Measurements from ENCODE around the gene GPANK1. TPM values are rescaled to one million over a fixed set of nuclear protein-coding genes. Genes with fewer than 3 reads are reported as not detected.

The GPANK1 gene
- total and polyA plus RNA-seq, 2 of the 13 experiments (the other 11 are each of a cell fraction or from before 2014, with no cell fraction given) = 15.4 to 22.8 TPM

DNA sequence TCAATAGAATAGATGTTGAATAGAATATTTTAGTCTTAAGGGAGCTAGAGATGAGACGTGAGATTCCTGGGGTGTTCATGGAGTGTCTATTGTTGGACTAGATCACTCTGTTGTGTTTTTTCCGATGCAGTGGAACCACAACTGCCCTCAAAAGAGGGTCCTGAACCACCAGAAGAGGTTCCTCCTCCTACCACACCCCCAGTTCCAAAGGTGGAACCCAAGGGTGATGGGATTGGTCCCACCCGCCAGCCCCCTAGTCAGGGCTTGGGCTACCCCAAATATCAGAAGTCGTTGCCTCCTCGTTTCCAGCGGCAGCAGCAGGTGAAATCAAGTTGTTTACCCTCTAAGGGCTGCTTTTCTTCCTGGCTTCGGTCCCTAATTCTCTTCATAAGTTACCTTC lies 35.8 kb downstream of the GPANK1 start:
- H3K4me2 ChIP-seq (ENCODE audit: low read depth, low read length) = no peak overlapping the region
- no peaks in the 10 kb centered on the region for H3K4me1 ChIP-seq (ENCODE audit: insufficient read depth, low read length)
- no peak overlapping the region for H3K4me3 ChIP-seq (replicated peaks in 1 of 3; ENCODE audit: insufficient read depth in 1 of 3, low read depth in 2 of 3, low read length in 3 of 3)
- FAIRE-seq (no peak), DNase-seq (ENCODE audit: low spot score) (no peak), ATAC-seq (no peak)
- H2AFZ ChIP-seq (ENCODE audit: low read length) = no peak overlapping the region
- peaks cover 6% of the 10 kb centered on the region for H3K79me2 ChIP-seq (ENCODE audit: insufficient read depth, low read length)
- no peaks in the 10 kb centered on the region for H3K27me3 ChIP-seq (ENCODE audit: control insufficient read depth in 1 of 2, insufficient read depth in 2 of 2, low read length in 2 of 2)
- ChIA-PET CTCF (ENCODE audit: low intra/inter-chr PET ratio, low total read pairs) (no interaction called here), POLR2A (interaction anchor here (0.6 to 2.9 kb wide), 7 partner anchors 8 to 45 kb away, joined by 3 to 11 read pairs (median 5); partner anchors contain the start of genes APOM, C6orf47, CSNK2B and PRRC2A)
- H3K9ac ChIP-seq (ENCODE audit: insufficient read depth, low read depth, low read length) = no peak overlapping the region
- 97% methylated on average over 7 of the region's 7 CpGs for WGBS (ENCODE audit: low lambda C conversion rate)
- peaks cover 76 to 100% of the 10 kb centered on the region in 2 experiments for H3K36me3 ChIP-seq (replicated peaks in 1 of 2; ENCODE audit: control insufficient read depth in 1 of 2, insufficient read depth in 2 of 2, low read length in 2 of 2)
- intact Hi-C loops (cut with micrococcal nuclease; ENCODE audit: unreplicated experiment) = no loop called here
- H3K9me3 ChIP-seq (ENCODE audit: low read length) = no peaks in the 10 kb centered on the region
- no peak for TF ChIP-seq ZNF703 (CRISPR knock-in tag; IDR thresholded peaks at IDR 0.05; ENCODE audit: borderline replicate concordance)
- no peak for TF ChIP-seq MXI1 (IDR thresholded peaks at IDR 0.05; ENCODE audit: borderline replicate concordance, low read depth, low read length)
- peak; percentile 75 for TF ChIP-seq RBM22 (optimal IDR thresholded peaks at IDR 0.05; ENCODE audit: low read length)
- no peak for TF ChIP-seq ZC3H4 (CRISPR knock-in tag; IDR thresholded peaks at IDR 0.05; ENCODE audit: borderline replicate concordance)
- TF ChIP-seq HDAC2 (CRISPR knock-in tag; IDR thresholded peaks at IDR 0.05) = no peak
- H3K27ac ChIP-seq (ENCODE audit: extremely low read length, insufficient read depth, low read length) = no peak overlapping the region
- H4K20me1 ChIP-seq (ENCODE audit: insufficient read depth, low read length) = 0 out of 2 replicates have a peak, but pooled peaks cover 2% of the 10 kb centered on the region
- no TSS peak for BruUV-seq (replicated peaks)
- in situ Hi-C loops (cut with HindIII; ENCODE audit: extremely low pct_ligation_motif_present, low pct_unique_long_range_greater_than_20kb) = no loop called here

DNA sequence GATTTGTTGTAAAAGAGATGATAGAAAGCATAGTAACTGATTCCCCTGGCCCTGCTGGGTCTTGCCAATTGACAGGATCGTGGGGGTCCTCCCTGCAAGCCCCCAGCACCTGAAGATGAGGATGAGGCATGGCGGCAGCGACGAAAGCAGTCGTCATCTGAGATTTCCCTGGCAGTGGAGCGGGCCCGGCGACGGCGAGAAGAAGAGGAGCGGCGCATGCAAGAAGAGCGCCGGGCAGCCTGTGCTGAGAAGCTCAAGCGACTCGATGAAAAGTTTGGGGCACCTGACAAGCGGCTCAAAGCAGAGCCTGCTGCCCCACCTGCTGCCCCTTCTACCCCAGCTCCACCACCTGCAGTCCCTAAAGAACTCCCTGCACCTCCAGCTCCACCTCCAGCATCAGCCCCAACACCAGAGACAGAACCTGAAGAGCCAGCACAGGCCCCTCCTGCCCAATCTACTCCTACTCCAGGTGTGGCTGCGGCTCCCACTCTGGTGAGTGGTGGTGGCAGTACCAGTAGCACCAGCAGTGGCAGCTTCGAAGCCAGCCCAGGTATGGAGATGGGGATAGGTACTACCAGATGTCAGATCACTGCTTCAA lies 37.0 kb downstream of the GPANK1 start:
- peaks cover 73 to 99% of the 10 kb centered on the region in 2 experiments for H3K36me3 ChIP-seq (replicated peaks in 1 of 2; ENCODE audit: control insufficient read depth in 1 of 2, insufficient read depth in 2 of 2, low read length in 2 of 2)
- peaks cover 16% of the 10 kb centered on the region for H3K79me2 ChIP-seq (ENCODE audit: insufficient read depth, low read length)
- FAIRE-seq (no peak), DNase-seq (ENCODE audit: low spot score) (no peak), ATAC-seq (no peak)
- CTCF ChIA-PET (ENCODE audit: low intra/inter-chr PET ratio, low total read pairs) = no interaction called here
- WGBS (ENCODE audit: low lambda C conversion rate) = 97% methylated on average over 19 of the region's 19 CpGs
- H3K9me3 ChIP-seq (ENCODE audit: low read length) = no peaks in the 10 kb centered on the region
- H4K20me1 ChIP-seq (ENCODE audit: insufficient read depth, low read length) = peaks cover 5% of the 10 kb centered on the region; the same call in 1 of the 2 replicates
- no peak overlapping the region for H2AFZ ChIP-seq (ENCODE audit: low read length)
- POLR2A ChIA-PET = interaction anchor here (0.7 to 2.9 kb wide), 4 partner anchors 24 to 39 kb away, joined by 3 to 11 read pairs (median 4); partner anchors contain the start of genes APOM, BAG6, C6orf47 and CSNK2B
- BruUV-seq (replicated peaks) = no TSS peak
- peaks cover 2% of the 10 kb centered on the region for H3K4me1 ChIP-seq (ENCODE audit: insufficient read depth, low read length)
- TF ChIP-seq, protein P1, sequence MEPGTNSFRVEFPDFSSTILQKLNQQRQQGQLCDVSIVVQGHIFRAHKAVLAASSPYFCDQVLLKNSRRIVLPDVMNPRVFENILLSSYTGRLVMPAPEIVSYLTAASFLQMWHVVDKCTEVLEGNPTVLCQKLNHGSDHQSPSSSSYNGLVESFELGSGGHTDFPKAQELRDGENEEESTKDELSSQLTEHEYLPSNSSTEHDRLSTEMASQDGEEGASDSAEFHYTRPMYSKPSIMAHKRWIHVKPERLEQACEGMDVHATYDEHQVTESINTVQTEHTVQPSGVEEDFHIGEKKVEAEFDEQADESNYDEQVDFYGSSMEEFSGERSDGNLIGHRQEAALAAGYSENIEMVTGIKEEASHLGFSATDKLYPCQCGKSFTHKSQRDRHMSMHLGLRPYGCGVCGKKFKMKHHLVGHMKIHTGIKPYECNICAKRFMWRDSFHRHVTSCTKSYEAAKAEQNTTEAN (CRISPR knock-in tag; conservative IDR thresholded peaks at IDR 0.05) = no peak
- TF ChIP-seq RBFOX2 (IDR thresholded peaks at IDR 0.05; ENCODE audit: low read depth, low read length) (peak; percentile 63; the same call in 1 of the 2 replicates), AGO2 (optimal IDR thresholded peaks at IDR 0.05; ENCODE audit: low read depth, low read length) (peak; percentile 91)
- TF ChIP-seq, protein P2, sequence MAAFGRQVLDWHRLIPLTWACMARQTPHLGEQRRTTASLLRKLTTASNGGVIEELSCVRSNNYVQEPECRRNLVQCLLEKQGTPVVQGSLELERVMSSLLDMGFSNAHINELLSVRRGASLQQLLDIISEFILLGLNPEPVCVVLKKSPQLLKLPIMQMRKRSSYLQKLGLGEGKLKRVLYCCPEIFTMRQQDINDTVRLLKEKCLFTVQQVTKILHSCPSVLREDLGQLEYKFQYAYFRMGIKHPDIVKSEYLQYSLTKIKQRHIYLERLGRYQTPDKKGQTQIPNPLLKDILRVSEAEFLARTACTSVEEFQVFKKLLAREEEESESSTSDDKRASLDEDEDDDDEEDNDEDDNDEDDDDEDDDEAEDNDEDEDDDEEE (CRISPR knock-in tag; IDR thresholded peaks at IDR 0.05) = 0 out of 2 replicates have a peak, but pooled peaks have one; percentile 19
- TF ChIP-seq, protein P3, sequence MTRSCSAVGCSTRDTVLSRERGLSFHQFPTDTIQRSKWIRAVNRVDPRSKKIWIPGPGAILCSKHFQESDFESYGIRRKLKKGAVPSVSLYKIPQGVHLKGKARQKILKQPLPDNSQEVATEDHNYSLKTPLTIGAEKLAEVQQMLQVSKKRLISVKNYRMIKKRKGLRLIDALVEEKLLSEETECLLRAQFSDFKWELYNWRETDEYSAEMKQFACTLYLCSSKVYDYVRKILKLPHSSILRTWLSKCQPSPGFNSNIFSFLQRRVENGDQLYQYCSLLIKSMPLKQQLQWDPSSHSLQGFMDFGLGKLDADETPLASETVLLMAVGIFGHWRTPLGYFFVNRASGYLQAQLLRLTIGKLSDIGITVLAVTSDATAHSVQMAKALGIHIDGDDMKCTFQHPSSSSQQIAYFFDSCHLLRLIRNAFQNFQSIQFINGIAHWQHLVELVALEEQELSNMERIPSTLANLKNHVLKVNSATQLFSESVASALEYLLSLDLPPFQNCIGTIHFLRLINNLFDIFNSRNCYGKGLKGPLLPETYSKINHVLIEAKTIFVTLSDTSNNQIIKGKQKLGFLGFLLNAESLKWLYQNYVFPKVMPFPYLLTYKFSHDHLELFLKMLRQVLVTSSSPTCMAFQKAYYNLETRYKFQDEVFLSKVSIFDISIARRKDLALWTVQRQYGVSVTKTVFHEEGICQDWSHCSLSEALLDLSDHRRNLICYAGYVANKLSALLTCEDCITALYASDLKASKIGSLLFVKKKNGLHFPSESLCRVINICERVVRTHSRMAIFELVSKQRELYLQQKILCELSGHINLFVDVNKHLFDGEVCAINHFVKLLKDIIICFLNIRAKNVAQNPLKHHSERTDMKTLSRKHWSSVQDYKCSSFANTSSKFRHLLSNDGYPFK (CRISPR knock-in tag; IDR thresholded peaks at IDR 0.05; ENCODE audit: borderline replicate concordance) = 0 out of 2 replicates have a peak, but pooled peaks have one; percentile 21
- H3K27ac ChIP-seq (ENCODE audit: extremely low read length, insufficient read depth, low read length) = no peak overlapping the region
- intact Hi-C loops (cut with micrococcal nuclease; ENCODE audit: unreplicated experiment) = no loop called here
- H3K27me3 ChIP-seq (ENCODE audit: control insufficient read depth in 1 of 2, insufficient read depth in 2 of 2, low read length in 2 of 2) = no peaks in the 10 kb centered on the region
- no peak overlapping the region for H3K9ac ChIP-seq (ENCODE audit: insufficient read depth, low read depth, low read length)
- no peak overlapping the region for H3K4me3 ChIP-seq (replicated peaks in 1 of 3; ENCODE audit: insufficient read depth in 1 of 3, low read depth in 2 of 3, low read length in 3 of 3)
- in situ Hi-C loops (cut with HindIII; ENCODE audit: extremely low pct_ligation_motif_present, low pct_unique_long_range_greater_than_20kb) = no loop called here
- H3K4me2 ChIP-seq (ENCODE audit: low read depth, low read length) = no peak overlapping the region

Data from HepG2 (cell line).